Calu3 (cell line): ENCODE measurements around the gene LETM1. TPM values are rescaled to one million over a fixed set of nuclear protein-coding genes. Genes with fewer than 3 reads are reported as not detected.
A peak's percentile ranks its signal among the peaks of the same experiment; 100 is the strongest.

ENCODE experiments used
- BruUV-seq: library from RNA; stranded (reverse); fragments of 400-500 nt; replicated peaks from 2 replicates; lab custom pipeline; 2021; lab: Mats Ljungman, UMichigan
- CTCF ChIA-PET: fragments of 300-600 bp; sonication (Branson Sonifier 250); formaldehyde crosslinking; loops from one replicate; lab custom pipeline; 2022; ENCODE audit warnings: antibody characterized with exemption; lab: Charles Lee
- DNase-seq: peaks from one replicate; pipeline ENCODE4 v3.0.0; 2022
- H3K27ac Mint-ChIP-seq: one replicate; pipeline ENCODE4 v1.8.0; 2022; ENCODE audit warnings: mixed read lengths; ENCODE audit not compliant: unreplicated experiment
- H3K27me3 Mint-ChIP-seq: one replicate; pipeline ENCODE4 v1.8.0; 2022; ENCODE audit warnings: mixed read lengths; ENCODE audit not compliant: unreplicated experiment
- H3K36me3 Mint-ChIP-seq: one replicate; pipeline ENCODE4 v1.8.0; 2022; ENCODE audit warnings: mild to moderate bottlenecking, moderate library complexity, mixed read lengths; ENCODE audit not compliant: insufficient read depth, unreplicated experiment
- H3K4me1 Mint-ChIP-seq: one replicate; pipeline ENCODE4 v1.8.0; 2022; ENCODE audit warnings: mild to moderate bottlenecking, low read depth, mixed read lengths; ENCODE audit not compliant: unreplicated experiment
- H3K4me3 Mint-ChIP-seq: one replicate; pipeline ENCODE4 v1.8.0; 2022; ENCODE audit warnings: mild to moderate bottlenecking, low read depth, moderate library complexity, mixed read lengths; ENCODE audit not compliant: unreplicated experiment
- H3K9me3 Mint-ChIP-seq: one replicate; pipeline ENCODE4 v1.8.0; 2022; ENCODE audit warnings: low read depth, mixed read lengths; ENCODE audit not compliant: unreplicated experiment
- CTCF ChIP-seq: fragments of 200-600 bp; IDR thresholded peaks from one replicate; pipeline ENCODE4 v1.8.0; 2022; ENCODE audit warnings: antibody characterized with exemption; ENCODE audit not compliant: unreplicated experiment
- intact Hi-C: fragments of 100-400 bp; cut with micrococcal nuclease; formaldehyde crosslinking; loops from one replicate; pipeline ENCODE4 v1.10.0; 2022; ENCODE audit not compliant: unreplicated experiment
- total RNA-seq: library from RNA; stranded (reverse); gene quantifications from 2 replicates; pipeline ENCODE4 v1.2.3, GENCODE V29; 2022

The LETM1 gene
- total RNA-seq, 1 experiment from 2014 or later = 47.2 TPM

GRCh38 chr4:1856943-1857699, 1.2 kb upstream of the LETM1 start:
- Mint-ChIP-seq H3K4me1 (peaks cover 11% of the 10 kb centered on the region), H3K36me3 (peaks cover 34% of the 10 kb centered on the region), H3K27ac (no peak overlapping the region), H3K4me3 (peak overlapping the region; percentile 72), H3K27me3 (peaks cover 13% of the 10 kb centered on the region), H3K9me3 (no peaks in the 10 kb centered on the region)
- intact Hi-C loops = no loop called here
- CTCF ChIA-PET = interaction anchor here (0.9 to 1.3 kb wide), 2 partner anchors 14 to 53 kb away, joined by 4 to 5 read pairs; partner anchors contain the start of gene NSD2
- peak; percentile 7 for DNase-seq
- BruUV-seq = no TSS peak
- no peak for TF ChIP-seq CTCF

- H3K4me1 Mint-ChIP-seq = peaks cover 20% of the 10 kb centered on the region
- H3K27ac Mint-ChIP-seq = no peak overlapping the region
- BruUV-seq = no TSS peak
- H3K36me3 Mint-ChIP-seq = peaks cover 43% of the 10 kb centered on the region
- no peaks in the 10 kb centered on the region for H3K9me3 Mint-ChIP-seq
- intact Hi-C loops = no loop called here
- peak overlapping the region; percentile 72 for H3K4me3 Mint-ChIP-seq
- H3K27me3 Mint-ChIP-seq = peaks cover 13% of the 10 kb centered on the region
- no peak for DNase-seq
- CTCF ChIA-PET = interaction anchor here (1.3 kb wide), 1 partner anchor 15 kb away, joined by 4 read pairs; the partner anchor contains the start of gene NSD2
- TF ChIP-seq CTCF = no peak
Measured at GRCh38 chr4:1855333-1856070, 454 bp downstream of the LETM1 start.

- Mint-ChIP-seq H3K4me1 (peaks cover 20% of the 10 kb centered on the region), H3K36me3 (peaks cover 43% of the 10 kb centered on the region), H3K4me3 (peak overlapping the region; percentile 72), H3K9me3 (no peaks in the 10 kb centered on the region), H3K27me3 (peaks cover 11% of the 10 kb centered on the region), H3K27ac (no peak overlapping the region)
- DNase-seq = no peak
- BruUV-seq = TSS peak; percentile 68
- no peak for TF ChIP-seq CTCF
- intact Hi-C loops = no loop called here
- CTCF ChIA-PET = interaction anchor here (0.6 kb wide), 1 partner anchor 147 kb away, joined by 5 read pairs; no protein-coding TSS in a partner anchor
Measured at GRCh38 chr4:1854752-1855151, 1.2 kb downstream of the LETM1 start.

- H3K9me3 Mint-ChIP-seq = no peaks in the 10 kb centered on the region
Measured at GRCh38 chr4:1852904-1853623, 2.9 kb downstream of the LETM1 start.

More at GRCh38 chr4:1852904-1853623, 2.9 kb downstream of the LETM1 start:
- no peak for DNase-seq
- no TSS peak for BruUV-seq
- Mint-ChIP-seq H3K27ac (no peak overlapping the region), H3K4me1 (peaks cover 20% of the 10 kb centered on the region), H3K27me3 (no peaks in the 10 kb centered on the region), H3K4me3 (no peak overlapping the region), H3K36me3 (peaks cover 39% of the 10 kb centered on the region)
- CTCF ChIA-PET = no interaction called here
- intact Hi-C loops = no loop called here
- no peak for TF ChIP-seq CTCF
